A172 (cell line): ENCODE data around the gene RBBP6. TPM values are rescaled to one million over a fixed set of nuclear protein-coding genes. Genes with fewer than 3 reads are reported as not detected.
"Not testable (repeated sequence)": the region's sequence is repeated elsewhere in the genome, so short reads cannot be mapped to it uniquely, and the experiment has no call there.

Experiments
- DNase-seq: peaks from one replicate; pipeline ENCODE4 v3.0.0-alpha.2; 2015; ENCODE audit warnings: low spot score
- total RNA-seq: library from RNA; depleted of rRNA; stranded (reverse); fragments of >200 nt; shearing (Covaris generic); gene quantifications from 2 replicates; pipeline ENCODE4 v1.2.3, GENCODE V29; 2014

The RBBP6 gene
- total RNA-seq, 1 experiment from 2014 or later: 11.3 TPM

DNA sequence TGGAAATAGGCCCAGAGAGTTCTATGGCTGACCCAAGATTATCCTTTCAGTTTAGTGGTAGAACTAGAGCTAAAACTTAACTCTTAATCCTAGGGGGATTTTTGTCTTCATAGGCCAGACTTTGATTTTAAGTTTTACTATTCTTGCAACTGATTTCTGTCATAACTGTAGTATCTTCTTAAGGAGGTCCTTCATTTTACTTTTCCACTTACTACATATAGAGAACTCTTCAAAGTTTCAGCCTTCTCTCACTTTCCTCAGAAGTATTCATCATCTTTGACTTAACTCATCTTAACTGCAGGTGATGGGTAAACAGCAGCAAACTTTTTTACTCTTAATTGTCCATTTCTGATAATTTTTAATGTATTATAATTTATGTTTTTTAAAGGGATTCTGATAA, 23.4 kb downstream of the RBBP6 start:
- no peak for DNase-seq

DNA sequence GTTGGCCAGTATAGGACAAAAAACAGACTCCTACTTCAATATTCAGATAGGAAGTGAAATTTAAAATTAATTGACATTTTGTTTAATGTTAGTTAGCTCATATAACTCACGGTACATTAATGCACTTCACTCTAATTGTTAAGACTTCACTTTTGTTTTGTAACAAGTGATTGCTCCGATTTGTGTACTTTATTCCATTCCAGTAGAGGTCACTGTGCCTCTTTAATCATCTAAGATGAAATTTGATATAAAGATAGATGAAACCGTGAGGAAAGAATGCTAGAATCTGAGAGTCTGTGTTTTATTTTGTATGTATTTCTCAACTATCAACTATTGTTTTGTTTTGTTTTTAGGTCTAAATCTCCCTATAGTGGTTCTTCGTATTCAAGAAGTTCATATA, 29.0 kb downstream of the RBBP6 start:
- DNase-seq: peak; percentile 13

DNA sequence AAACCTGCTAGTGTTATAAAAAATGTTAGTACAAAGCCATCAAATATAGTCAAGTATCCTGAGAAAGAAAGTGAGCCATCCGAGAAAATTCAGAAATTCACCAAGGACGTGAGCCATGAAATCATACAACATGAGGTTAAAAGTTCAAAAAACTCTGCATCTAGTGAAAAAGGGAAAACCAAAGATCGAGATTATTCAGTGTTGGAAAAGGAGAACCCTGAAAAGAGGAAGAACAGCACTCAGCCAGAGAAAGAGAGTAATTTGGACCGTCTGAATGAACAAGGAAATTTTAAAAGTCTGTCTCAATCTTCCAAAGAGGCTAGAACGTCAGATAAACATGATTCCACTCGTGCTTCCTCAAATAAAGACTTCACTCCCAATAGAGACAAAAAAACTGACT, 31.7 kb downstream of the RBBP6 start:
- no peak for DNase-seq

DNA sequence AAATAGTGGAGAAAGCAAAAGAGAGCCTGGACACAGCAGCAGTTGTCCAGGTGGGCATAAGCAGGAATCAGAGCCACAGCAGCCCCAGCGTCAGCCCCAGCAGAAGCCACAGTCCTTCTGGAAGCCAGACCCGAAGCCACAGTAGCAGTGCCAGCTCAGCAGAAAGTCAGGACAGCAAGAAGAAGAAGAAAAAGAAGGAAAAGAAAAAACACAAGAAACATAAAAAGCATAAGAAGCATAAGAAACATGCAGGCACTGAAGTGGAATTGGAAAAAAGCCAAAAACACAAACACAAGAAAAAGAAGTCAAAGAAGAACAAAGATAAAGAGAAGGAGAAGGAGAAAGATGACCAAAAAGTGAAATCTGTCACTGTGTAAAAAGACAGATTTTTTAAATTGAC, 32.7 kb downstream of the RBBP6 start:
- no peak for DNase-seq

DNA sequence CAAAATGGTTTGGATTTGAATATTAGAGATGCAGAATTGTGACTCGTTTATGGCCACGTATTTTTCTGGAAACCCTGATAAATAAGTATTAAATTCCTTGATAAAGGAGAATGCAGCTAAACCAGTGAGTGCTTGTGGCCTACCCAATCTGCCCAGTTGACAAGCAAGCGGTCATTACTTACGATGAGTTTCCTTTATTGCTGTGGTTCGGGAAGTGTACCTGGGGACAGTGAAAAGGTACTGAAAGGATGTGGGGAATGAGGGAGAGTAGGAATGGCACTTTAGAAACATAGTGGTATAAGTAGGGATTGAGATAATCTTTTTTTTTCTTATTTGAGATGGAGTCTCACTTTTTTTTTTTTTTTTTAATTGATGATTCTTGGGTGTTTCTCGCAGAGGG, 33.8 kb downstream of the RBBP6 start:
- no peak for DNase-seq

- DNase-seq: not testable (repeated sequence)
Measured at GRCh38 chr16:24574515-24575485, 35.4 kb downstream of the RBBP6 start.

DNA sequence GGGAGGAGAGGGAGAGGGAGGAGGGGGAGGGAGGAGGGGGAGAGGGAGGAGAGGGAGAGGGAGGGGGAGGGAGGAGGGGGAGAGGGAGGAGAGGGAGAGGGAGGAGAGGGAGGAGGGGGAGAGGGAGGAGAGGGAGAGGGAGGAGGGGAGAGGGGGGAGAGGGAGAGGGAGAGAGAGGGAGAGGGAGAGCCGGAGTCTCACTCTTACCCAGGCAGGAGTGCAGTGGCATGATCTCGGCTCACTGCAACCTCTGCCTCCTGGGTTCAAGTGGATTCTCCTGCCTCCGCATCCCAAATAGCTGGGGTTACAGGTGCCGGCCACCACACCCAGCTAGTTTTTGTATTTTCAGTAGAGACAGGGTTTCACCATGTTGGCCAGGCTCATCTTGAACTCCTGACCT, 36.4 kb downstream of the RBBP6 start:
- not testable (repeated sequence) for DNase-seq

DNA sequence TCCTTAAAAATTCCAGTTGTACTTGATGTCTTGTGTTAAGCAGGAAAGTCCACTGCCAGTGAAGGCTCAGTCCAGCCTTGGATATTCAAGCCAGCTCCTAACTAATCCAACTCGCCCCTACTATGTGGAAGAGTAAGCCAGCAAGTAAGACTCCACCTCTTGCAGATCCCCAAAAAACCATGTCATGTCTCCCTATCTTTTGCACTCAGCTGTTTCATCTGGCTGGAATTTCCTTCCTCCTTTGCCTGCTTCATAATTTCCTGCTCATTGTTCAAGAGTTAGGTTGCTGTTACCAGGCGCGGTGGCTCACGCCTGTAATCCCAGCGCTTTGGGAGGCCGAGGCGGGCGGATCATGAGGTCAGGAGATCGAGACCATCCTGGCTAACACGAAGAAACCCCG, 37.8 kb downstream of the RBBP6 start:
- DNase-seq: no peak

DNA sequence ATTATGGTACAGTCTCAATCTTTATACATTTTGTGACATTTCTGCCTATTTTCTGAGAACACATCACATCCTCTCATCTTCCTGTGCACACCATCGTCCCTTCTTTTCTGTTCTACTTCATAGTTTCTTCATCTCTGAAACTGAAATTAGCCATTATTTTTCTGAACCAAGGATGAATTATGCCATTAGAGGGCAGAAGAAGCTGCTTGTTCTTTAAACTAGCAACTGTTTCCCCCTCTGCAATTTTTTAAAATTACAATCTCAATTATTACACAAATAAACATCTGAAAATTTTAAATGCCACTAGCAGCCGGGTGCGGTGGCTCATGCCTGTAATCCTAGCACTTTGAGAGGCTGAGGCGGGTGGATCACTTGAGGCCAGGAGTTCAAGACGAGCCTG, 41.3 kb downstream of the RBBP6 start:
- no peak for DNase-seq

DNA sequence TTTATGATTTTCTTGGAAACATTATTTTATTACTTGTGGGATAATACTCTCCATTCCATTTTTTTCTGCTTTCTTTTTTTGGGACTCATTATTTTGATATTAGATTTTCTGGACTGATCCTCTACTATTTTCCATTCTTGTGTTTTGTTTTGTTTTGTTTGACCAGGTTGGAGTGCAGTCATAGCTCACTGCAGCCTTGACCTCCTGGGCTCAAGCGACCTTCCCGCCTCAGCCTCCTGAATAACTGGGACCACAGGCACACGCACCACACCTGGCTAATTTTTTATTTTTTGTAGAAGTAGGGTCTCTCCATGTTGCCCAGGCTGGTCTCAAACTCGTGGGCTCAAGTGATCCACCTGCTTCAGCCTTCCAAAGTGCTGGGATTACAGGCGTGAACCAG, 44.1 kb downstream of the RBBP6 start:
- no peak for DNase-seq

DNA sequence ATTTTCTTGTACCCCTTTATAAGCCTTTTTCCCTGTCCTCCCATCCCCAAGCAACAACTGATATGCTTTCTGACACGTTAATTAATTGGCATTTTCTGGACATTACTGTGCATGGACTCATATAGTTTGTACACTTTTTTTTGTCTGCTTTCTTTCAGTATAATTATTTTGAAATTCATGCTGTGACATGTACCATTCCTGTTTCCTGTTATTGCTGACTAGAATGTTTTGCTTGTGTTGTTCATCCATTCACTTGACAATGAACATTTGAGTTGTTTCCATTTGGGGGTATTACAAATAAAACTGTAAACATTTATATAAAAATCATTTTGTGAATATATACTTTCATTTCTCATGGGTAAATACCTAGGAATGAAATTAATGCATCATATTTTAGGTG, 50.6 kb downstream of the RBBP6 start:
- no peak for DNase-seq

DNA sequence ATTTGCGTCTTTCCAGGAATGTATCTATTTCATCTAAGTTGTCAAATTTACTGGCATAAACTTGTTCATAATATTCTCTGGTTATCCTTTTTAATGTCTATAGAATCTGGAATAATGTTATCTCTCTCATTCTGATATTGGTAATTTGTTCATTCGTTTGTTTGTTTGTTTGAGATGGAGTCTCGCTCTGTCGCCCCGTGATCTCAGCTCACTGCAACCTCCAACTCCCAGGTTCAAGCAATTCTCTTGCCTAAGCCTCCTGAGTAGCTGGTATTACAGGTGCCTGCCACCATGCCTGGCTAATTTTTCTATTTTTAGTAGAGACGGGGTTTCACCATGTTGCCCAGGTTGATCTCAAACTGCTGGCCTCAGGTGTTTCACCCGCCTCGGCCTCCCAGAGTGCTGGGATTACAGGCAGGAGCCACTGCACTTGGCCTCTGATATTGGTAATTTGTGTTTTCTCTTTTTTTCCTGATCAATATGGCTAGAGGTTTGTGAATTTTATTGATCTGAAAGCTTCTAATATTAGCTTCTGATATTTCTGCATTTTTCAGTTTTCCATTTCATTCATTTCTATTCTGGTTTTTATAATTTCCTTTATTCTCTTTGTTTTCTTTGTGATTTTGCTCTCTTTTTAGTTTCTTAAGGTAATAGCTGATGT, 59.5 kb downstream of the RBBP6 start:
- no peak for DNase-seq

- no peak for DNase-seq
Measured at GRCh38 chr16:24609417-24609739, 70.0 kb downstream of the RBBP6 start.

DNA sequence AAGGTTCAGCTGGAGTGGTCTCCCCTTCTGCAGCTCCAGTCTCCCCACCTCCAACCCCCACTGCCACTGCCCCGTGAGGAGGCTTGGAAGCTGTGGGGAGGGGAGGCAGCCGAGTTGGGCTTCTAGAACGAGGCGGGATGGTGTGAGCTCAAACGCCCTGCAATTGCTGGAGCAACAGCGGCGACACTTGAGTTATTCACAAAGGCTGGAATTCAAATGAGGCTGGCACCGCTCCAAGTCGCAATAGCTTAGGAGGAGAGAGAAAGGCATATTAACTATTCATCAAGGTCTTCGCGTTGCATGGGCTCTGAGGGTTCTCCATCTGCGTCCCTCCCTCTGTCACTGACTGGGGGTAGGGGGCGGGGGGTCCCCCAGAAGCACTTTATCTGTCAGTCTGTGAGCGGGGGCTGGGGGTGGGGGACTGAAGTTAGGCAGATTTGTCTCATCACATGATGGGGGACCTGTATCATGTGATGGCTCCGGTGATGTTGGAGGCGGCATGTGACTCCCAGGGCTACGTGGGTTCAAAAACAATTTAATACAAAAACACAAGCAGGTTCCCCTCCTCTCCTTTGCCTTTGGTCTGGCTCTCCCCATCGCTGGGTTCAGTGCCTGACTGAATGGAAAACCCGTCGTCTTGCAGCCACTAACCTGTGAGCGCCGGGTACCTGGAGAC, 70.5 kb downstream of the RBBP6 start:
- no peak for DNase-seq

DNA sequence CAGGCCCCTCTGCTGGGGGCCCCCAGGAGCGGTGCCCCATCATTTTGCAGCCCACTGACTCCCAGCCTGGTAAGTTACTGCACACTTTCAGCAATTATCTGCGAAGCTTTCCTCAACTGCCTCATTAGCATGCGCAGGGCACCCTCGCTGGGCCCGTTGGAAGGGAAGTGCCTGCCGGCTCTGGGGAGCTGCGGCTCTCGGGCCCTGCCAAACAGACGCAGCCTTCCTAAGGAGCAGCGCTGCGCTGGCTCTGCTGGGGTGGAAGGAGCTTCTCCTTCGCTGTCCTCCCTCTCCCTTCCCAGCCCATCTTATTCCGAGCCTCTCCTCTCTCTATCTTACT, 71.0 kb downstream of the RBBP6 start:
- DNase-seq: no peak

- DNase-seq: no peak
Measured at GRCh38 chr16:24611310-24611709, 71.9 kb downstream of the RBBP6 start.

DNA sequence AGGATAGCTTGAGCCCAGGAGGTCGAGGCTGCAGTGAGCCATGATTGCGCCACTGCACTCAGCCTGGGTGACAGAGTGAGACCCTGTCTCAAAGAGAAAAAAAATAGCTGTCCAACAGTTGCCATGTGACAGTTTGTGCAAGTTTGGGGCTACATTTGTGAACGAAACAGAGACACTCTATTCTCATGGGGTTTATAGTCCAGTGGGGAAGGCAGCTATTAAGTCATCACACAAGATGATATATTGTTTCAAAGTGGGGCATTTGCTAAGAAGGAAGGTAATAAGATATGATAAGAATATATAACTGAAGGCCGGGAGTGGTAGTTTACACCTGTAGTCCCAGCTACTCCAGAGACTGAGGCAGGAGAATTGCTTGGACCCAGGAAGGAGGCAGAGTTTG, 73.3 kb downstream of the RBBP6 start:
- DNase-seq: no peak

DNA sequence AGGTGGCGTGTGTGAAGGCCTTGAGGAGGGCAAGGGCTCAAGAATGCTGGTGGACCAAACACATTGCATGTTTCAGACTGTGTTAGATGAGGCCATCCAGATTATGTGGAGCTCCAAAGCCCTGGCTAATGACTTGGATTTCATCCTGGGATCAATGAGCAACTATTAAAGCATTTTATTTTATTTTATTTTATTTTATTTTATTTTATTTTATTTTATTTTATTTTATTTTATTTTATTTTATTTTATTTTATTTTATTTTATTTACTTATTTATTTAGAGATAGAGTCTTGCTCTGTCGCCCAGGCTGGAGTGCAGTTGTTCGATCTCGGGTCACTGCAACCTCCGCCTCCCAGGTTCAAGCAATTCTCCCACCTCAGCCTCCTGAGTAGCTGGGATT, 73.9 kb downstream of the RBBP6 start:
- DNase-seq: not testable (repeated sequence)

- no peak for DNase-seq
Measured at GRCh38 chr16:24617502-24617901, 78.1 kb downstream of the RBBP6 start.
